Stimulated activated CD4-positive, alpha-beta T cell treated with anti-CD3 and anti-CD28 coated beads, Interleukin-1b, Interleukin-23, amount 100 ng/mL, for 48 hours (primary cell): ENCODE measurements around the gene RPGRIP1.
"Not testable (repeated sequence)": the region's sequence is repeated elsewhere in the genome, so short reads cannot be mapped to it uniquely, and the experiment has no call there.

Experiments
- DNase-seq: peaks from one replicate; pipeline ENCODE4 v3.0.0-alpha.2; 2020

RPGRIP1 gene

DNA sequence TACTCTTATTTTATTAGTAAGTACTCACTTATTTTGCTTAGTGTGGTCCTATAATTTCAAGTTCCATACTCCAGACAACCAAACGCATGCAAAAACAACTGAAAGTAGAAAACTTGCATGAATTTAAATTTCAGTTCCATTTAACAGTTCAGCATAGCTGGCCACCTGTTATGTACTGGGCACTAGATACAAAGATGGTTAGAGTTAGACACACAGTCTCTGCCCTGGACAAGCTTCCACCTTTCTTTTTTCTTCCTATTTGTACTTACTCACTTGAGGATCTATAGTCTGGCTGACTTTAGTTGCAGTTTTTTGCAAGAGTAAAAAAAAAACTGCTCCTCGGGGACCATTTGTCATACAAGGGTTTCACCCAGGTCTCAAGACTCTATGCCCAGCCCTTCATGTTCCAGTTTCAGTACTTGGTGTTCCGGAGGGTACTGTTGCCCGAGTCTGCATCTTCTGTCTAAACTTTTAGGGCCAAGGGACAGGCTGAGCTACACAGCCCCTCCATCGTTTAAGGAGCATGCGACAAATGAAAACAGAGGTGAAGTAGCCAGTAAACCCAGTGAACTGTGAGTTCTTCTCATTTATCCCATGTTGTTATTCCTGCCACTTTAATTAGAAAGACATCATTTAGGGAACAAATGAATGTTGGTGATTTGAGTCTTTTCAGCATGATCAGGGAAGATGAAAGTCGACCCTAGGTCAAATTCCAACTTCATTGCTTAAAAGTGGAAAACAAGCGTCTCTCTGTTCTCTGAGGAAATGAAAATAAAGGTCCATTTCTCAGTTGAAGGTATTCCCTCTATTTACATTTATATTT is 22.3 kb downstream of the RPGRIP1 start:
- DNase-seq = no peak

DNA sequence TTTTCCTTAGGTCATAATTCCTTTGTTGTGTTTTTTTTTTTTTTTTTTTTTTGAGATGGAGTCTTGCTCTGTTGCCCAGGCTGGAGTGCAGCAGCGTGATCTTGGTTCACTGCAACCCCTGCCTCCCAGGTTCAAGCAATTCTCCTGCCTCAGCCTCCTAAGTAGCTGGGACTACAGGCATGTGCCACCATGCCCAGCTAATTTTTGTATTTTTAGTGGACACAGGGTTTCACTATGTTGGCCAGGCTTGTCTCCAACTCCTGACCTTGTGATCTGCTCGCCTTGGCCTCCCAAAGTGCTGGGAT is 22.9 kb downstream of the RPGRIP1 start:
- DNase-seq = not testable (repeated sequence)

DNA sequence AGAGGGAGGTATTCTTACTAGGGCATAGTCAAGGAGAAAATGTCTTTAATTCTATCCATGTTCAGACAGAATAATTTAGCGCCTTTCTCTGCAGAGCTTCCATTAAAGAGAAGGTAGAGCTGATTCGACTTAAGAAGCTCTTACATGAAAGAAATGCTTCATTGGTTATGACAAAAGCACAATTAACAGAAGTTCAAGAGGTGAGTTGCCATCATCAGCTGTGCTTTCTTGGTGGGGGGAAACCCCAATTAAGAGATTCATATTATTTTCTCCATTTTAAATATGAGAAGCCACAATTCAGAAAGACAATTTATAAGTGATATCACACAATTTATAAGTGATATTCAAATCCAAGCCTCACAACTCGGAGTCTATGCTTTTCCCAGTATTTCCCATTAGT is 27.8 kb downstream of the RPGRIP1 start:
- no peak for DNase-seq

DNA sequence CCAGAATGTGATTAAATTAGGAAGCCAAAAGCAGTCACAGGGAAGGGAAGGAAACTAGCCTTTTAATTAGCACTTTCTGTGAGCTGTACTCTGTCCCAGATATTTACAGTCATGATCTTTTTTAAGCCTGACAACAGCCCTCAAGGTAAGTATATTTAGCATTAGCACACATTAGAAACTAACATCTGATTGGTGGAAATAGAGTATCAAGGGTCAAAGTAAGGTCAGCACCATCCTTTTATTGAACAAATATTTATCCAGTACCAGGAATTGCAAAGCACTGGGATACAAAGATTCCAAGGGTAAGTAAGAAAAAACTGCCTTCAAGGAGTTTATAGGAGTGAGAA is 28.2 kb downstream of the RPGRIP1 start:
- DNase-seq = no peak

DNA sequence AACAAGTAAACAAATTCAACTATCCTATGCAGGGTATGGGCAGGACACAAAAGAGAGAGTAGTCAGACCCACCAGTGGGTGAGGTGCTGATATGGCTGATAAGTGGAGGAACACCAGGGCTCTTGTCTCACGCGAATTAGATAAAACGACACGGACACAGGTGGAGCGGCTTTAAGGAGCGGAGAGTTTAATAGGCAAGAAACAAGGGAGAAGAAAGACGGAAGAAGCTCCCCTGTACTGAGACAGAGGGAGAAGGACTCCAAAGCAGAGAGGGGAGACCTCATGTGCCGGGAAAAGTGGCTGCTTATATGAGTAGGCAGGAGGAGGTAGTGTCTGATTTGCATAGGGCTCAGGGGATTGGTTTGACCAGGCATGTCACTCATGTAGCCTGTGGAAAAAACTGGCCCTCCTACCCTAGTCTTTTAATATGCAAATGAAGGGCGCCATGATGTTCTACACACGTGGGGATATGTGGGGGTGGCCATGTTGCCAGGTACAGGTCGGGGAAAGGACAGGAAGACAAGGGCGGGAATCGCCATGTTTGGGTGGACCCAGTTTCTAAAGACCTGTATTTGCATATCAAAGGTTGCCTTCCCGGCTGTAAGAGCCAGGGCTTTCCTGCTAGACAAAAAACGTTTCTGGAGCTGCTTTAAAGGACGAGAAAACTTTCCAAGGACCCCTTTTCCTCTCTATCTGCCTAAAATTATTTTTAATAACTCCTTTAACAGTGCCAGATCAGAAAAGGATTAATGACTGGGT is 28.8 kb downstream of the RPGRIP1 start:
- DNase-seq = peak; percentile 89

DNA sequence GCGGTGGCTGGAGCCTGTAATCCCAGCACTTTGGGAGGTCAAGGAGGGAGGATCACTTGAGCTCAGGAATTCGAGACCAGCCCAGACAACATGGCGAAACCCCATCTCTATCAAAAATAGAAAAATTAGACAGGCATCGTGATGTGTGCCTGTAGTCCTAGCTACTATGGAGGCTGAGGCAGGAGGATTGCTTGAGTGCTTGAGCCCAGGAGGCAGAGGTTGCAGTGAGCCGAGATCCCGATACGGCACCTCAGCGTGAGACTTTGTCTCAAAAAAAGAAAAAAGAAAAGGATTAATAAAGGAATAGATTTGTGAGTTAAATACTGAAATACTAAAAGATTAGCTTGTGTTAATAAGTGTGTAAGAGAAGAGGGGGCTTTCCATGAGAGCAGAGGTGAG is 29.4 kb downstream of the RPGRIP1 start:
- no peak for DNase-seq

DNA sequence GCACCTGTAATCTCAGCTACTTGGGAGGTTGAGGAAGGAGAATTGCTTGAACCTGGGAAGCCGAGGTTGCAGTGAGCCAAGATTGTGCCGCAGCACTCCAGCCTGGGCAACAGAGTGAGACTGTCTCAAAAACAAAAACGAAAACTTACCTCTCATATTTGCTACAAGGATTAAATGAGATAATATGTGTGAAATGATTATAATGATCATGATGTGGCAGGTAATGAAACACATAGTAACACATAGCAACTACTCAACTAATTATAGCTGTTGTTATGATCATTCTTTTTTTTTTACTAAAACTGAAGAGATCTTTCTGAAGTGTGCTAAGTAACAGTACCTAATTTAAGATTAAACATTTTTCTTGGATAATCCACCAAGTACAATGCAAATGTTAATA is 30.1 kb downstream of the RPGRIP1 start:
- no peak for DNase-seq

DNA sequence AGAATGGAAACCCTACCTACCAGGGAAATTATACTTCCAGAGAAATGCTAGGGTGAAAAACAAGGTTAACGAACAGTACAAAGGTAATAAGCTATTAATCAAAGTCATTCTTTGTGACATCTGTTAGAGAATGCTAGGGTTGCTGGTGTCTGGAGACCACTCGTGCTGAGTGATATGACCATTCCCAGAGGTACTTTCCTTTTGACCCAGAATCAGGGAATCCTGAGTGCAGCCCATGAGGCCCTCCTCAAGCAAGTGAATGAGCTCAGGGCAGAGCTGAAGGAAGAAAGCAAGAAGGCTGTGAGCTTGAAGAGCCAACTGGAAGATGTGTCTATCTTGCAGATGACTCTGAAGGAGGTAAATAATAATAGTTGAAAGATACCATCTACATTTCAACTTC is 31.7 kb downstream of the RPGRIP1 start:
- DNase-seq = no peak

DNA sequence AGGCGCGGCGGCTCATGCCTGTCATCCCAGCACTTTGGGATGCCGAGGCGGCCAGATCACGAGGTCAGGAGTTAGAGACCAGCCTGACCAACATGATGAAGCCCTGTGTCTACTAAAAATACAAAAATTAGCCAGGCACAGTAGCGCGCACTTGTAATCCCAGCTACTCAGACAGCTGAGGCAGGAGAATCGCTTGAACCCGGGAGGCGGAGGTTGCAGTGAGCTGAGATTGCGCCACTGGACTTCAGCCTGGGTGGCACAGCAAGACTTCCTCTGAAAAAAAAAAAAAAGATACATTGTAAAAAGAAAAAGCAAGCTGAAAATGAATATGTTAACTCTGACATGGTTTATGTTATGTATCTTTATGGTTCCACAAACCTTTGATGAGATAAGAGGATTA is 33.6 kb downstream of the RPGRIP1 start:
- DNase-seq = no peak

DNA sequence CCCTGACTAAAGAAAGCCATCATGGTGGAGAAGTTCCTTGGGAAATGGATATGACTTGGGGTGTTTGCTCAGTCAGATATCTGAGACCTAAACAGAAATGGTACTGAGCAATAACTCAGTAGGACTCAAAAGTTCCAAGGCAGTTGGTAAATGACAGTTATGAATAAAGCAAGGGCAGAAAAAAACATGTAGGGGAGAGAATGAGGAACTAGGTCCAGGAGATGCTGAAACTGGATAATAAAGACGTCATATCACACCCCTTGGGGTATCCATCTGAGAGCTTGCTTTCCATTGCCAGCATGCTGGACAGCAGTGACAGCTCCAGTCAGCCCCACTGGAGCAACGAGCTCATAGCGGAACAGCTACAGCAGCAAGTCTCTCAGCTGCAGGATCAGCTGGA is 37.5 kb downstream of the RPGRIP1 start:
- DNase-seq = no peak

DNA sequence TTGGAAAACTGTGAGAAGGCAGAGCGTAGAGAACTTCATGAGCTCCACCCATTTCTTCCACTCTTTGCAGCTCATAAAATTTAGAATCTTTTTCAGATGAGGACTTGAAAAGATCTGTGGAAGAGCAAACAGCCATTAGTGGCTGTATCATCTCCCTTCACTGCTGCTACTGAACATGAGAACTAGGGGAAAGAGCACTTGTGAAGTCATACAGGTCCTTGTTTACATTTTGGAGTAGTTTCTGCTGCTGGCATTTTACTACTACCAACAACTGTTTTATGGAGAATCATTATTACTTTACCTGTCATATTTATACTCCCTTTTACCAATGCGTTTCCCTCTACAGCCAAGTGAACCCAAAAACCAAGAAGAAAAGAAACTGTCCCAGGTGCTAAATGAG is 41.0 kb downstream of the RPGRIP1 start:
- no peak for DNase-seq

DNA sequence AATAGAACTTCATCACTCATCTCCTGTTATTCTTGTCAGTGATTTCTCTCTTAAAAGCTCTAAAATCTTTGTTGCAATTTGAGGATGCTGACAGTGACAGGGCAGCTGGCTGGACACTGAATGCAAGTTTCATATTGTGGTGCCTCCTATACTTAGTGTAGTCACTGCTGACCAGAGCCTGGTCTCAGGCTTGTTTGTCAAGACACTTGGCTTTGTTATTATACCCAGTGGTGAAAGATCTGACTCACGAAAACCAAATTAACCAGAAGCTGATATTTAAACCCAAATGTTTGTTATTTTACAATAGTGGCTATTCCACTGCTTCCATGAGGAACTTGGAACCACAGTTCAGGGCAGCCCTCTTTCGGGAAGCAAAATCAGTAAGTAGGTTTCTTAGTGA is 42.8 kb downstream of the RPGRIP1 start:
- DNase-seq = no peak

DNA sequence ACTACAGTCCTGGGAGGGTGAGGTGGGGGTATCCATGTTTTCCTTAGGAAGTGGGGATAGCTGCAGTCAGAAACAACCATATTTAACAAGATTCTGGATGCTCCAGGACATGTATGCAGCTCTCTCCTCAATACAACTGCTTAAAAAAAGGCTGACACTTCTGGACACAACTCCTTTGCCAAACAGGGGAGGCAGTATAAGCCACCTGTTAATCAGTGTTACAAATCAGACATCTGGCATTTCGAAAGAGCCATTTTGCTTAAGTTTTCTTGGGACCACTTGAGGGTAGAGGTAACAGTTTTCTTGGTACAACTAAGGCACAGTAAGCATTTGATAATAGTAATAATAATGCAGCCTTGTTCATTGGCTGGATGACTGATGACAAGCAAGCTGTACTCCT is 47.1 kb downstream of the RPGRIP1 start:
- DNase-seq = no peak
